ENCODE results near the gene GRAMD2B.
"Not testable (repeated sequence)": the region's sequence is repeated elsewhere in the genome, so short reads cannot be mapped to it uniquely, and the experiment has no call there.

- TF ChIP-seq EZH2phosphoT487 (IDR thresholded peaks at IDR 0.05; ENCODE audit: insufficient read depth, low read depth); EZH2 (IDR thresholded peaks at IDR 0.05; ENCODE audit: insufficient read depth, poor library complexity, severe bottlenecking): not testable (repeated sequence)
Observed at GRCh38 chr5:126396721-126397120, 26.5 kb upstream of the GRAMD2B start.

Measured in GM23248 (cell line).